Bronchial epithelial cell (primary cell): ENCODE measurements around the gene HMCN1. TPM values are rescaled to one million over a fixed set of nuclear protein-coding genes. Genes with fewer than 3 reads are reported as not detected.

ENCODE experiments used
- DNase-seq: peaks from one replicate; pipeline ENCODE4 v3.0.0-alpha.2; 2010; ENCODE audit warnings: low read depth
- FAIRE-seq: peaks from 2 replicates; lab custom pipeline; 2011; peaks lifted over from hg19 to GRCh38; lab: Jason Lieb, UNC
- H3K27me3 ChIP-seq: 2 replicates; pipeline ENCODE4 v1.5.1; 2011; ENCODE audit warnings: low read length; ENCODE audit not compliant: control insufficient read depth, insufficient read depth
- H3K36me3 ChIP-seq: 2 replicates; pipeline ENCODE4 v1.5.1; 2011; ENCODE audit warnings: low read length; ENCODE audit not compliant: control insufficient read depth, insufficient read depth
- H3K4me3 ChIP-seq: 2 replicates; pipeline ENCODE4 v1.5.1; 2011; ENCODE audit warnings: mild to moderate bottlenecking, low read depth, low read length, control low read depth
- CTCF ChIP-seq: IDR thresholded peaks from 2 replicates; pipeline ENCODE4 v1.5.1; 2011; ENCODE audit warnings: mild to moderate bottlenecking, moderate library complexity, low read length, control low read depth, inconsistent platforms; ENCODE audit not compliant: insufficient read depth, severe bottlenecking
- total RNA-seq: library from RNA; depleted of rRNA; stranded (reverse); fragments of >200 nt; gene quantifications from 2 replicates; pipeline ENCODE4 v1.2.1, GENCODE V29; 2014

The HMCN1 gene
- total RNA-seq, 1 donor from 2014 or later: 1.1 TPM

GRCh38 chr1:185896863-185897262 lies 162.7 kb downstream of the HMCN1 start:
- no peak for TF ChIP-seq CTCF
- DNase-seq (peak; percentile 25), FAIRE-seq (no peak)
- Histone ChIP-seq H3K4me3 (no peak overlapping the region), H3K36me3 (no peaks in the 10 kb centered on the region), H3K27me3 (no peaks in the 10 kb centered on the region)

- TF ChIP-seq CTCF: no peak
- Histone ChIP-seq H3K4me3 (no peak overlapping the region), H3K27me3 (no peaks in the 10 kb centered on the region), H3K36me3 (no peaks in the 10 kb centered on the region)
- DNase-seq (no peak), FAIRE-seq (no peak)
These were observed 172.0 kb downstream of the HMCN1 start for GRCh38 chr1:185906186-185906585.

GRCh38 chr1:185907246-185907645 lies 173.1 kb downstream of the HMCN1 start:
- H3K4me3 ChIP-seq: no peak overlapping the region
- H3K36me3 ChIP-seq: no peaks in the 10 kb centered on the region
- H3K27me3 ChIP-seq: no peaks in the 10 kb centered on the region
- no peak for DNase-seq
- no peak for FAIRE-seq
- no peak for TF ChIP-seq CTCF

- Histone ChIP-seq H3K36me3 (no peaks in the 10 kb centered on the region), H3K4me3 (no peak overlapping the region), H3K27me3 (no peaks in the 10 kb centered on the region)
- FAIRE-seq (no peak), DNase-seq (no peak)
- TF ChIP-seq CTCF: no peak
These were observed 177.8 kb downstream of the HMCN1 start for GRCh38 chr1:185911978-185912377.

GRCh38 chr1:185912504-185912903 lies 178.3 kb downstream of the HMCN1 start:
- Histone ChIP-seq H3K27me3 (no peaks in the 10 kb centered on the region), H3K36me3 (no peaks in the 10 kb centered on the region), H3K4me3 (no peak overlapping the region)
- no peak for TF ChIP-seq CTCF
- DNase-seq: no peak
- FAIRE-seq: no peak

GRCh38 chr1:185914089-185914488 lies 179.9 kb downstream of the HMCN1 start:
- FAIRE-seq: no peak
- H3K36me3 ChIP-seq: no peaks in the 10 kb centered on the region
- no peak for TF ChIP-seq CTCF
- H3K27me3 ChIP-seq: no peaks in the 10 kb centered on the region
- no peak for DNase-seq
- no peak overlapping the region for H3K4me3 ChIP-seq
